PFSK-1 (cell line): ENCODE data around the gene USE1.

ENCODE experiments used
- POLR2AphosphoS5 ChIP-seq: IDR thresholded peaks from 2 replicates; pipeline ENCODE4 v1.6.1; 2012; ENCODE audit warnings: low read depth, mild to moderate bottlenecking, control low read depth, low read length, moderate library complexity
- REST ChIP-seq, 2 experiments: IDR thresholded peaks; 2 replicates each; pipeline versions ENCODE4 v1.6.1 to v1.8.0; 2011 to 2012; ENCODE audit warnings: low read depth in 2 of 2, low read length in 2 of 2, control low read depth in 1 of 2, inconsistent platforms in 1 of 2, mild to moderate bottlenecking in 1 of 2, moderate library complexity in 1 of 2; ENCODE audit not compliant: insufficient read depth in 1 of 2
- SIN3A ChIP-seq: IDR thresholded peaks from 2 replicates; pipeline ENCODE4 v1.6.1; 2012; ENCODE audit warnings: mild to moderate bottlenecking, low read length, moderate library complexity, borderline replicate concordance; ENCODE audit not compliant: insufficient read depth
- TAF1 ChIP-seq: IDR thresholded peaks from 2 replicates; pipeline ENCODE4 v1.6.1; 2012; ENCODE audit warnings: low read length, control low read depth, borderline replicate concordance; ENCODE audit not compliant: insufficient read depth

- TF ChIP-seq REST (IDR thresholded peaks at IDR 0.05; ENCODE audit: insufficient read depth in 1 of 2, low read depth in 2 of 2, low read length in 2 of 2): no peak
- no peak for TF ChIP-seq POLR2AphosphoS5
- TF ChIP-seq SIN3A: no peak
- TF ChIP-seq TAF1: no peak
Measured at GRCh38 chr19:17213334-17213733, 1.8 kb upstream of the USE1 start.
